Measurements from ENCODE around the gene OSBPL2.

- TF ChIP-seq, protein P1, sequence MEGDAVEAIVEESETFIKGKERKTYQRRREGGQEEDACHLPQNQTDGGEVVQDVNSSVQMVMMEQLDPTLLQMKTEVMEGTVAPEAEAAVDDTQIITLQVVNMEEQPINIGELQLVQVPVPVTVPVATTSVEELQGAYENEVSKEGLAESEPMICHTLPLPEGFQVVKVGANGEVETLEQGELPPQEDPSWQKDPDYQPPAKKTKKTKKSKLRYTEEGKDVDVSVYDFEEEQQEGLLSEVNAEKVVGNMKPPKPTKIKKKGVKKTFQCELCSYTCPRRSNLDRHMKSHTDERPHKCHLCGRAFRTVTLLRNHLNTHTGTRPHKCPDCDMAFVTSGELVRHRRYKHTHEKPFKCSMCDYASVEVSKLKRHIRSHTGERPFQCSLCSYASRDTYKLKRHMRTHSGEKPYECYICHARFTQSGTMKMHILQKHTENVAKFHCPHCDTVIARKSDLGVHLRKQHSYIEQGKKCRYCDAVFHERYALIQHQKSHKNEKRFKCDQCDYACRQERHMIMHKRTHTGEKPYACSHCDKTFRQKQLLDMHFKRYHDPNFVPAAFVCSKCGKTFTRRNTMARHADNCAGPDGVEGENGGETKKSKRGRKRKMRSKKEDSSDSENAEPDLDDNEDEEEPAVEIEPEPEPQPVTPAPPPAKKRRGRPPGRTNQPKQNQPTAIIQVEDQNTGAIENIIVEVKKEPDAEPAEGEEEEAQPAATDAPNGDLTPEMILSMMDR (conservative IDR thresholded peaks at IDR 0.05; ENCODE audit: low read depth in 2 of 2) = no peak
- TF ChIP-seq POLR2AphosphoS5 (IDR thresholded peaks at IDR 0.05; ENCODE audit: low read depth) = no peak
- no peak for TF ChIP-seq EZH2phosphoT487 (IDR thresholded peaks at IDR 0.05; ENCODE audit: unreplicated experiment)
- TF ChIP-seq JUNB (IDR thresholded peaks at IDR 0.05; ENCODE audit: unreplicated experiment) = no peak
- TF ChIP-seq, protein P2, sequence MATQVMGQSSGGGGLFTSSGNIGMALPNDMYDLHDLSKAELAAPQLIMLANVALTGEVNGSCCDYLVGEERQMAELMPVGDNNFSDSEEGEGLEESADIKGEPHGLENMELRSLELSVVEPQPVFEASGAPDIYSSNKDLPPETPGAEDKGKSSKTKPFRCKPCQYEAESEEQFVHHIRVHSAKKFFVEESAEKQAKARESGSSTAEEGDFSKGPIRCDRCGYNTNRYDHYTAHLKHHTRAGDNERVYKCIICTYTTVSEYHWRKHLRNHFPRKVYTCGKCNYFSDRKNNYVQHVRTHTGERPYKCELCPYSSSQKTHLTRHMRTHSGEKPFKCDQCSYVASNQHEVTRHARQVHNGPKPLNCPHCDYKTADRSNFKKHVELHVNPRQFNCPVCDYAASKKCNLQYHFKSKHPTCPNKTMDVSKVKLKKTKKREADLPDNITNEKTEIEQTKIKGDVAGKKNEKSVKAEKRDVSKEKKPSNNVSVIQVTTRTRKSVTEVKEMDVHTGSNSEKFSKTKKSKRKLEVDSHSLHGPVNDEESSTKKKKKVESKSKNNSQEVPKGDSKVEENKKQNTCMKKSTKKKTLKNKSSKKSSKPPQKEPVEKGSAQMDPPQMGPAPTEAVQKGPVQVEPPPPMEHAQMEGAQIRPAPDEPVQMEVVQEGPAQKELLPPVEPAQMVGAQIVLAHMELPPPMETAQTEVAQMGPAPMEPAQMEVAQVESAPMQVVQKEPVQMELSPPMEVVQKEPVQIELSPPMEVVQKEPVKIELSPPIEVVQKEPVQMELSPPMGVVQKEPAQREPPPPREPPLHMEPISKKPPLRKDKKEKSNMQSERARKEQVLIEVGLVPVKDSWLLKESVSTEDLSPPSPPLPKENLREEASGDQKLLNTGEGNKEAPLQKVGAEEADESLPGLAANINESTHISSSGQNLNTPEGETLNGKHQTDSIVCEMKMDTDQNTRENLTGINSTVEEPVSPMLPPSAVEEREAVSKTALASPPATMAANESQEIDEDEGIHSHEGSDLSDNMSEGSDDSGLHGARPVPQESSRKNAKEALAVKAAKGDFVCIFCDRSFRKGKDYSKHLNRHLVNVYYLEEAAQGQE (IDR thresholded peaks at IDR 0.05; ENCODE audit: unreplicated experiment) = no peak
- no peak for TF ChIP-seq CREB1 (CRISPR knock-in tag; IDR thresholded peaks at IDR 0.05; ENCODE audit: low read depth)
Measured at GRCh38 chr20:62330576-62331317, 92.4 kb downstream of the OSBPL2 start.

Data from GM23338 (cell line).